K562 (cell line): Measurements from ENCODE around the gene GIGYF1. TPM values are rescaled to one million over a fixed set of nuclear protein-coding genes. Genes with fewer than 3 reads are reported as not detected.
A peak's percentile ranks its signal among the peaks of the same experiment; 100 is the strongest.

ENCODE experiments used
- ELF4 ChIP-seq: fragments of 450-650 bp; formaldehyde crosslinking; IDR thresholded peaks from 2 replicates; pipeline ENCODE4 v1.4.0; 2022; ENCODE audit warnings: missing genetic modification characterization
- ETS2 ChIP-seq: IDR thresholded peaks from 2 replicates; pipeline ENCODE4 v1.6.1; 2016; ENCODE audit warnings: borderline replicate concordance, missing genetic modification characterization, mild to moderate bottlenecking, moderate library complexity, missing compliant biosample characterization; ENCODE audit not compliant: poor library complexity, severe bottlenecking
- HBP1 ChIP-seq: fragments of 450-650 bp; formaldehyde crosslinking; IDR thresholded peaks from 2 replicates; pipeline ENCODE4 v1.4.0; 2022; ENCODE audit warnings: missing genetic modification characterization
- HNRNPLL ChIP-seq: fragments of 200-400 bp; formaldehyde crosslinking; IDR thresholded peaks from 2 replicates; pipeline ENCODE4 v1.6.1; 2017; ENCODE audit warnings: low read length, low read depth, mild to moderate bottlenecking; ENCODE audit not compliant: poor library complexity, severe bottlenecking
- JUN ChIP-seq, 2 experiments: sonication (generic) in 1 of 2; formaldehyde crosslinking in 1 of 2; IDR thresholded peaks; 2 replicates each; pipeline versions ENCODE4 v1.6.1 to v1.8.0; 2012 to 2022; ENCODE audit warnings: borderline replicate concordance in 2 of 2, mild to moderate bottlenecking in 2 of 2, improper control_type of control experiment in 1 of 2, low read depth in 1 of 2, low read length in 1 of 2, missing genetic modification reagents in 1 of 2
- MAZ ChIP-seq, 2 experiments: fragments of 450-650 bp in 1 of 2; sonication (generic) in 1 of 2; formaldehyde crosslinking; IDR thresholded peaks in 1 of 2; conservative IDR thresholded peaks in 1 of 2; 2 replicates each; pipeline versions ENCODE4 v1.4.0 to v1.5.0; 2020; ENCODE audit warnings: mild to moderate bottlenecking in 1 of 2, missing genetic modification reagents in 1 of 2
- MEF2D ChIP-seq: conservative IDR thresholded peaks from 2 replicates; pipeline ENCODE4 v1.6.1; 2016; ENCODE audit warnings: low read depth, missing genetic modification characterization, missing compliant biosample characterization
- NFXL1 ChIP-seq: fragments of 450-650 bp; formaldehyde crosslinking; IDR thresholded peaks from 2 replicates; pipeline ENCODE4 v1.4.0; 2021; ENCODE audit warnings: mild to moderate bottlenecking
- NKRF ChIP-seq: fragments of 450-650 bp; IDR thresholded peaks from 2 replicates; pipeline ENCODE4 v1.6.1; 2016; ENCODE audit warnings: borderline replicate concordance
- SREBF2 ChIP-seq: sonication (generic); formaldehyde crosslinking; IDR thresholded peaks from 2 replicates; pipeline ENCODE4 v1.4.0; 2020; ENCODE audit warnings: mild to moderate bottlenecking, missing genetic modification reagents
- SRSF1 ChIP-seq: fragments of 200-400 bp; formaldehyde crosslinking; IDR thresholded peaks from 2 replicates; pipeline ENCODE4 v1.6.1; 2017; ENCODE audit warnings: mild to moderate bottlenecking, low read depth, low read length, moderate library complexity
- THAP12 ChIP-seq: fragments of 250-450 bp; sonication (Bioruptor Pico); IDR thresholded peaks from 2 replicates; pipeline ENCODE4 v1.9.0; 2021; ENCODE audit warnings: mild to moderate bottlenecking, inconsistent platforms
- ZBTB34 ChIP-seq: fragments of 250-450 bp; sonication (Bioruptor Pico); IDR thresholded peaks from 2 replicates; pipeline ENCODE4 v1.8.0; 2021; ENCODE audit warnings: mild to moderate bottlenecking, moderate library complexity
- ZNF277 ChIP-seq: fragments of 250-450 bp; sonication (Bioruptor Pico); IDR thresholded peaks from 2 replicates; pipeline ENCODE4 v1.8.0; 2022; ENCODE audit warnings: inconsistent platforms, mild to moderate bottlenecking, moderate library complexity, borderline replicate concordance
- ZNF445 ChIP-seq: fragments of 250-450 bp; sonication (Bioruptor Pico); IDR thresholded peaks from 2 replicates; pipeline ENCODE4 v1.4.0; 2020; ENCODE audit warnings: low read depth, mild to moderate bottlenecking, moderate library complexity
- ZNF584 ChIP-seq: fragments of 200-800 bp; sonication (Bioruptor generic); IDR thresholded peaks from 2 replicates; pipeline ENCODE4 v1.6.1; 2016; ENCODE audit warnings: low read depth, mild to moderate bottlenecking, missing genetic modification characterization, missing compliant biosample characterization
- polyA plus RNA-seq, 8 experiments: library from polyadenylated mRNA; depleted of rRNA in 4 of 8; stranded (reverse) in 5 of 8; unstranded in 3 of 8; fragments of >200 nt; fragmentation: Nextera tagmentation in 2 of 8; fragmentation: Illumina TruSeq in 1 of 8; extraction: Ambion mirVana in 2 of 8; extraction: Trizol in 1 of 8; gene quantifications; 2 replicates each; pipeline versions ENCODE4 v1.2.1 to v1.2.3, GENCODE V29; 2011 to 2014; ENCODE audit warnings: inconsistent platforms in 1 of 8, missing spikeins in 1 of 8
- total RNA-seq, 7 experiments: library from RNA; depleted of rRNA in 6 of 7; stranded (reverse); fragments of >200 nt in 6 of 7; fragmentation: Illumina TruSeq in 2 of 7; extraction: Trizol in 2 of 7; gene quantifications; 2 replicates each; pipeline versions ENCODE4 v1.2.1 to v1.2.3, GENCODE V29; 2011 to 2021; ENCODE audit warnings: low replicate concordance in 1 of 7

Gene GIGYF1
- total and polyA plus RNA-seq, 9 of the 15 experiments (the other 6 are each of a cell fraction or from before 2014, with no cell fraction given), result 0.56 to 76.2 (median 16.8) TPM

GRCh38 chr7:100705753-100706671 lies 12.0 kb upstream of the GIGYF1 start, which contains the start of gene POP7 (continued):
- TF ChIP-seq MAZ (CRISPR knock-in tag; conservative IDR thresholded peaks at IDR 0.05 in 1 of 2, IDR thresholded peaks at IDR 0.05 in 1 of 2) (peak; percentile 57 to 82; a peak in 3 of 4 replicates), HBP1 (CRISPR knock-in tag) (peak; percentile 96), NFXL1 (CRISPR knock-in tag) (no peak), ZBTB34 (no peak), JUN (IDR thresholded peaks at IDR 0.05; ENCODE audit: borderline replicate concordance, low read depth, low read length) (peak; percentile 45; the same call in 1 of the 2 replicates), JUN (CRISPR knock-in tag; IDR thresholded peaks at IDR 0.05; ENCODE audit: borderline replicate concordance) (0 out of 2 replicates have a peak, but pooled peaks have one; percentile 76), THAP12 (CRISPR knock-in tag) (0 out of 2 replicates have a peak, but pooled peaks have one; percentile 49), SRSF1 (no peak), NKRF (peak; percentile 78), ZNF445 (CRISPR knock-in tag) (no peak), ELF4 (CRISPR knock-in tag) (no peak), SREBF2 (CRISPR knock-in tag) (no peak), ETS2 (tag) (no peak), HNRNPLL (peak; percentile 78), ZNF277 (CRISPR knock-in tag) (no peak), MEF2D (tag) (no peak), ZNF584 (CRISPR knock-in tag) (no peak)
